Smooth muscle cell (in vitro differentiated cells): ENCODE results near the gene CRYBG1. TPM values are rescaled to one million over a fixed set of nuclear protein-coding genes. Genes with fewer than 3 reads are reported as not detected.

Experiments
- DNase-seq: peaks from one replicate; lab custom pipeline; 2025; ENCODE audit not compliant: unreplicated experiment; lab: John Stamatoyannopoulos, UW
- H2AFZ ChIP-seq: fragments of 200-600 bp; sonication (generic); 2 replicates; pipeline ENCODE4 v1.6.0; 2016; ENCODE audit warnings: antibody characterized with exemption, low read depth, mild to moderate bottlenecking
- H3F3A ChIP-seq: fragments of 200-600 bp; sonication (generic); 2 replicates; pipeline ENCODE4 v1.6.0; 2017; ENCODE audit warnings: antibody characterized with exemption, low read depth
- H3K27ac ChIP-seq: fragments of 200-600 bp; sonication (generic); 2 replicates; pipeline ENCODE4 v1.5.1; 2016; ENCODE audit warnings: low read depth, mild to moderate bottlenecking
- H3K27me3 ChIP-seq: fragments of 200-600 bp; sonication (generic); 2 replicates; pipeline ENCODE4 v1.6.1; 2016; ENCODE audit warnings: low read depth, mild to moderate bottlenecking
- H3K36me3 ChIP-seq: fragments of 200-600 bp; sonication (generic); 2 replicates; pipeline ENCODE4 v1.5.1; 2016; ENCODE audit warnings: low read depth
- H3K4me1 ChIP-seq: fragments of 200-600 bp; sonication (generic); 2 replicates; pipeline ENCODE4 v1.5.1; 2016; ENCODE audit warnings: low read depth
- H3K4me2 ChIP-seq: fragments of 200-600 bp; sonication (generic); 2 replicates; pipeline ENCODE4 v1.6.0; 2016; ENCODE audit warnings: mild to moderate bottlenecking
- H3K4me3 ChIP-seq: fragments of 200-600 bp; sonication (generic); 2 replicates; pipeline ENCODE4 v1.5.1; 2016; ENCODE audit warnings: mild to moderate bottlenecking
- H3K79me2 ChIP-seq: fragments of 200-600 bp; sonication (generic); 2 replicates; pipeline ENCODE4 v1.6.0; 2016; ENCODE audit warnings: low read depth, mild to moderate bottlenecking
- H3K9ac ChIP-seq: fragments of 200-600 bp; sonication (generic); 2 replicates; pipeline ENCODE4 v1.6.0; 2016; ENCODE audit warnings: low read depth
- H3K9me3 ChIP-seq: fragments of 200-600 bp; sonication (generic); replicated peaks from 2 replicates; pipeline ENCODE4 v1.5.1; 2016; ENCODE audit warnings: low read depth
- H4K20me1 ChIP-seq: fragments of 200-600 bp; sonication (generic); 2 replicates; pipeline ENCODE4 v1.6.0; 2016; ENCODE audit warnings: low read depth
- CTCF ChIP-seq: fragments of 200-600 bp; sonication (generic); IDR thresholded peaks from 2 replicates; pipeline ENCODE4 v1.5.1; 2017; ENCODE audit warnings: borderline replicate concordance, mild to moderate bottlenecking, antibody characterized with exemption; ENCODE audit not compliant: insufficient read depth, poor library complexity, severe bottlenecking
- WGBS: methylation state at CpG from one replicate; pipeline ENCODE4 v1.1.7; 2016; ENCODE audit warnings: low lambda C conversion rate; 5-methylcytosine and 5-hydroxymethylcytosine counted together
- polyA plus RNA-seq: library from polyadenylated mRNA; unstranded; fragments of >200 nt; fragmentation: Nextera tagmentation; extraction: Ambion mirVana; gene quantifications from 2 replicates; pipeline ENCODE4 v1.2.1, GENCODE V29; 2016
- total RNA-seq: library from RNA; depleted of rRNA; stranded (reverse); fragments of >200 nt; gene quantifications from 2 replicates; pipeline ENCODE4 v1.2.3, GENCODE V29; 2014

Gene CRYBG1
- total and polyA plus RNA-seq, 2 experiments from 2014 or later, result 0.98 to 11.9 TPM

DNA sequence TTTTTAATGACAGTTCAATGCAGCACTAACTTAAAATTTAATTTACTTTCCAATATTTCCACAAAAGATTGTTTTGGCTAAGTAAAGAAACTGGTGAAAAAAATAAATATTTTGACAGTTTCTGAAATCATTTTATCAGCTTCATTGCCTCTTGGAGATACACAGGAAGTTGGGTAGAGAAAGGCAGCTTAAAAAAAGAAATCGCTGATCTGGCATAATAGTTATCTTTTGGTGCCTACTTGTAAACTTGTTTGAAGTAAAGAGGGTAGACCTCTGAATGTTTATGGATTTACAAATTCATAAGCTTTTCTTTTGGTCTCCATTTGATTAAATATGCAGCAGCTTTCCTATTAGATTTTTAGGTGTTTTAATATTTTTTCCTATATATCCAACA, 165.4 kb downstream of the CRYBG1 start:
- peaks cover 5% of the 10 kb centered on the region for H3K4me1 ChIP-seq
- no peaks in the 10 kb centered on the region for H3K79me2 ChIP-seq
- H3F3A ChIP-seq, result no peaks in the 10 kb centered on the region
- no peak overlapping the region for H2AFZ ChIP-seq
- no peaks in the 10 kb centered on the region for H3K9me3 ChIP-seq
- no peaks in the 10 kb centered on the region for H4K20me1 ChIP-seq
- H3K36me3 ChIP-seq, result no peaks in the 10 kb centered on the region
- no peak for TF ChIP-seq CTCF
- no peak overlapping the region for H3K4me3 ChIP-seq
- no peak overlapping the region for H3K9ac ChIP-seq
- H3K27me3 ChIP-seq, result no peaks in the 10 kb centered on the region
- H3K27ac ChIP-seq, result no peak overlapping the region
- no peak overlapping the region for H3K4me2 ChIP-seq
- no peak for DNase-seq
- 92% methylated on average over 1 of the region's 1 CpG for WGBS

DNA sequence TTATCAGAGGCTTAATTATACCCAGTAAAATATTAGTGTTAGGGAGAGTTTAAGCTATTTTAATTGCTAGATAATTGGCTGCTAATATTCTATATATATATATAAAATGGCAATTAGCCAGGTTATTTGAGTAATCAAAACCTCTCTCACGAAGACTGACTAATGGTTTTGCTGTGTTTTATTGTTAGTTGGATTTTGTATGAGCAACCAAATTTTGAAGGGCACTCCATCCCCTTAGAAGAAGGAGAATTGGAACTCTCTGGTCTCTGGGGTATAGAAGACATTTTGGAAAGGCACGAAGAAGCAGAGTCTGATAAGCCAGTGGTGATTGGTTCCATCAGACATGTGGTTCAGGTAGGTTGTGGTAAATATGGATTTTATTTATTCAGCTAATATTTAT, 166.6 kb downstream of the CRYBG1 start:
- TF ChIP-seq CTCF, result no peak
- Histone ChIP-seq H4K20me1 (no peaks in the 10 kb centered on the region), H3K36me3 (no peaks in the 10 kb centered on the region), H3K4me2 (no peak overlapping the region), H3K79me2 (no peaks in the 10 kb centered on the region), H3K27ac (peak overlapping the region; percentile 89), H3K27me3 (no peaks in the 10 kb centered on the region), H3K4me1 (peaks cover 5% of the 10 kb centered on the region), H3K9me3 (no peaks in the 10 kb centered on the region), H2AFZ (no peak overlapping the region), H3K9ac (peak overlapping the region; percentile 41), H3K4me3 (no peak overlapping the region), H3F3A (no peaks in the 10 kb centered on the region)
- 96% methylated on average over 2 of the region's 2 CpGs for WGBS
- DNase-seq, result no peak

DNA sequence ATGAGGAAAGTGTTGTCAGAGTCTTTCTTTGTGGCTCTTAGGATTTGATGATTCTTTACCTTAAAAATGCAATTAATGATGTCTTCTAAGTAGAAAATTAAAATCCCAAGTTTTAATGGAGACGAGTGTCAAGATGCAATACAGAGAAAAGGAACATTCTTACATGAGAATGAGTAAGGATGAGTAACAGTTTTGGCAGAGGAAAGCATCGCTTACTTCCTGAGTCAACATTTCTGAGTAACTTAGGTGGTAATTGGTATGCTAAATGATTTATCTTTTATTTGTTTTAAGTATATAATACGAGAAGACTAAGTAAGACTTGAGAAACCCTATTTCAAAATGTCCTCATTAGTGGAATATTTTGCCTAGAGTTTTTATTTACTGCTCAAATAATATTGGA, 167.5 kb downstream of the CRYBG1 start:
- Histone ChIP-seq H3K4me3 (no peak overlapping the region), H3K36me3 (no peaks in the 10 kb centered on the region), H3K9me3 (no peaks in the 10 kb centered on the region), H3K9ac (peak overlapping the region; percentile 41), H2AFZ (no peak overlapping the region), H3K4me2 (peak overlapping the region; percentile 41), H3F3A (no peaks in the 10 kb centered on the region), H3K27ac (peak overlapping the region; percentile 89), H3K79me2 (no peaks in the 10 kb centered on the region), H3K4me1 (peaks cover 5% of the 10 kb centered on the region), H4K20me1 (no peaks in the 10 kb centered on the region), H3K27me3 (no peaks in the 10 kb centered on the region)
- DNase-seq, result no peak
- no peak for TF ChIP-seq CTCF
- 8% methylated on average over 3 of the region's 3 CpGs for WGBS

DNA sequence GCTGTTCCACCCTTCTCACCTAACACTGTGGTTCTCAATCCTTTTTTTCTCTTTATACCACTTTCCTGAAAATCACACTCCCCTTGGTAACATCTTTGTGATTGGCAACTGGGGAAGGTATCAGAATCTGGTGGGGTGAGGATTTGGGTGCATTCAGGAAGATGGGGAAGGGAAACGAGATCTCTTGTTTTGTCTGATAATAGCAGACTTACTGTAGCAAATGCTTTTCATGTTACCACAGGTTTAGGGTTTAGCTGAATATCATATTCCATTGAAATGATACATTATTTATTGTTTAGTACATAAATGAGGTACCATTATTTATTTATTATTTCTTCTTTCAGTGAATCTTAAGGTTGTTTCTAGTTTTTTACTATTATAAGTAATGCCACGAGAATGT, 168.0 kb downstream of the CRYBG1 start:
- DNase-seq, result no peak
- Histone ChIP-seq H3K27ac (peak overlapping the region; percentile 34), H3K27me3 (no peaks in the 10 kb centered on the region), H3K9me3 (no peaks in the 10 kb centered on the region), H3K4me1 (peaks cover 5% of the 10 kb centered on the region), H3F3A (no peaks in the 10 kb centered on the region), H3K36me3 (no peaks in the 10 kb centered on the region), H2AFZ (no peak overlapping the region), H3K4me3 (no peak overlapping the region), H3K9ac (no peak overlapping the region), H3K79me2 (no peaks in the 10 kb centered on the region), H4K20me1 (no peaks in the 10 kb centered on the region), H3K4me2 (no peak overlapping the region)
- no peak for TF ChIP-seq CTCF
- WGBS, result 86% methylated on average over 2 of the region's 2 CpGs
